ENCODE data around the gene UTP4. TPM values are rescaled to one million over a fixed set of nuclear protein-coding genes. Genes with fewer than 3 reads are reported as not detected.

UTP4 gene
- total and polyA plus RNA-seq, 2 of the 8 experiments (the other 6 are each of a cell fraction or from before 2014, with no cell fraction given), result 101 to 118 TPM

GRCh38 chr16:69191136-69191535 lies 58.7 kb downstream of the UTP4 start:
- Histone ChIP-seq H3K9me3 (ENCODE audit: insufficient read depth in 2 of 2, low read depth in 1 of 2, low read length in 1 of 2) (no peaks in the 10 kb centered on the region), H3K27ac (ENCODE audit: low read depth, low read length) (no peak overlapping the region), H2BK12ac (ENCODE audit: low read depth, low read length) (no peak overlapping the region), H3K23me2 (ENCODE audit: low read depth, low read length) (peaks cover 6% of the 10 kb centered on the region), H2BK20ac (ENCODE audit: low read length) (no peak overlapping the region), H2BK15ac (ENCODE audit: low read length) (no peak overlapping the region), H4K20me1 (replicated peaks in 1 of 2; ENCODE audit: control insufficient read depth in 1 of 2, insufficient read depth in 2 of 2, low read length in 2 of 2) (no peaks in the 10 kb centered on the region), H2AFZ (ENCODE audit: low read length) (no peak overlapping the region), H4K8ac (ENCODE audit: extremely low read depth, insufficient read depth, low read length) (no peak overlapping the region), H3K18ac (ENCODE audit: extremely low read depth, low read length) (no peak overlapping the region), H3K9ac (replicated peaks in 1 of 4; ENCODE audit: extremely low read depth in 1 of 4, low read depth in 3 of 4, low read length in 3 of 4) (no peak overlapping the region), H2BK5ac (ENCODE audit: low read depth, low read length) (no peak overlapping the region), H3K27me3 (replicated peaks in 1 of 4; ENCODE audit: control insufficient read depth in 3 of 4, extremely low read depth in 1 of 4, insufficient read depth in 3 of 4, low read length in 3 of 4) (no peaks in the 10 kb centered on the region), H3K79me1 (ENCODE audit: low read depth, low read length) (peaks cover 4% of the 10 kb centered on the region; the same call in 1 of the 2 replicates), H3K4me3 (ENCODE audit: extremely low read depth in 1 of 4, insufficient read depth in 2 of 4, low read depth in 3 of 4, low read length in 4 of 4) (no peak overlapping the region), H3K14ac (ENCODE audit: insufficient read length) (no peak overlapping the region), H3K36me3 (ENCODE audit: control insufficient read depth in 2 of 4, insufficient read depth in 4 of 4, low read length in 3 of 4) (no peaks in the 10 kb centered on the region), H3K4me1 (replicated peaks in 1 of 4; ENCODE audit: control insufficient read depth in 3 of 4, insufficient read depth in 4 of 4, low read length in 3 of 4) (peaks cover 2 to 7% (median 5%) of the 10 kb centered on the region in 4 experiments; a peak in 4 of 7 replicates), H3K4ac (replicated peaks; ENCODE audit: insufficient read length, low read depth, low read length) (no peak overlapping the region), H4K91ac (replicated peaks; ENCODE audit: insufficient read length, low read length) (no peak overlapping the region), H2BK120ac (replicated peaks; ENCODE audit: low read depth, low read length) (no peak overlapping the region), H4K5ac (ENCODE audit: insufficient read length, low read depth, low read length) (no peak overlapping the region), H3K23ac (ENCODE audit: insufficient read length) (no peak overlapping the region), H3K79me2 (ENCODE audit: control insufficient read depth in 1 of 2, insufficient read depth in 2 of 2, low read length in 2 of 2) (peaks cover 0 to 63% of the 10 kb centered on the region in 2 experiments; a peak in 2 of 4 replicates), H3K56ac (replicated peaks; ENCODE audit: insufficient read length, low read depth, low read length) (no peak overlapping the region), H3K4me2 (ENCODE audit: insufficient read depth in 1 of 2, low read depth in 2 of 2, low read length in 2 of 2) (no peak overlapping the region), H2AK5ac (ENCODE audit: low read depth, low read length) (no peak overlapping the region)
- CTCF ChIA-PET (ENCODE audit: partially characterized antibody), result interaction anchor here (0.7 to 1.5 kb wide), 2 partner anchors 77 to 95 kb away, joined by 3 to 4 read pairs; no protein-coding TSS in a partner anchor
- FAIRE-seq (no peak), DNase-seq (ENCODE audit: low read depth in 1 of 2, low spot score in 2 of 2) (no peak)
- POLR2A ChIA-PET (ENCODE audit: partially characterized antibody), result interaction anchor here (0.6 kb wide), 1 partner anchor 29 kb away, joined by 3 read pairs; no protein-coding TSS in a partner anchor
- no peak for TF ChIP-seq TEAD4 (IDR thresholded peaks at IDR 0.05; ENCODE audit: low read depth, low read length)
- no peak for TF ChIP-seq JUND (IDR thresholded peaks at IDR 0.05; ENCODE audit: low read length)
- TF ChIP-seq SAP30 (IDR thresholded peaks at IDR 0.05; ENCODE audit: insufficient read depth, insufficient replicate concordance, low read length), result no peak
- no peak for TF ChIP-seq CBX8 (IDR thresholded peaks at IDR 0.05; ENCODE audit: borderline replicate concordance, low read depth, low read length)
- TF ChIP-seq JUN (IDR thresholded peaks at IDR 0.05; ENCODE audit: low read depth, low read length), result no peak
- no peak for TF ChIP-seq USF2 (IDR thresholded peaks at IDR 0.05; ENCODE audit: low read length)
- TF ChIP-seq POLR2AphosphoS5 (IDR thresholded peaks at IDR 0.05; ENCODE audit: low read depth, low read length), result no peak
- WGBS, 2 experiments (ENCODE audit: extremely low coverage in 1 of 2, insufficient coverage in 1 of 2, insufficient read length in 1 of 2, insufficient replicate concordance in 2 of 2, low coverage in 1 of 2, low lambda C conversion rate in 2 of 2, missing lambda C conversion rate in 1 of 2), result 68% methylated on average over 2 of the region's 2 CpGs; no CpG with 5 or more reads in 1 of the 2 experiments

Measured in H1 (cell line).